ENCODE measurements around the gene PGAM2. TPM values are rescaled to one million over a fixed set of nuclear protein-coding genes. Genes with fewer than 3 reads are reported as not detected.

Gene PGAM2
- polyA plus RNA-seq, 3 donors: 0.13 TPM; not detected in 2

GRCh38 chr7:44112231-44112996 lies 47.0 kb upstream of the PGAM2 start:
- Mint-ChIP-seq H3K9me3 (peaks cover 0 to 8% (median 3%) of the 10 kb centered on the region in 7 donors), H3K27ac (no peak overlapping the region), H3K4me3 (no peak overlapping the region), H3K4me1 (no peaks in the 10 kb centered on the region), H3K27me3 (ENCODE audit: low read depth in 3 of 3) (peaks cover 0 to 2% (median under 1%) of the 10 kb centered on the region in 3 donors), H3K36me3 (peaks cover 10 to 37% of the 10 kb centered on the region in 2 donors)
- Histone ChIP-seq H3K4me3 (replicated peaks in 1 of 3; ENCODE audit: low read depth in 2 of 3, low read length in 3 of 3) (no peak overlapping the region), H2AFZ (ENCODE audit: insufficient read depth, low read depth, low read length, poor library complexity, severe bottlenecking) (no peak overlapping the region), H3K27me3 (ENCODE audit: control insufficient read depth in 2 of 2, insufficient read depth in 2 of 2, low read length in 2 of 2) (no peaks in the 10 kb centered on the region), H3K4me2 (replicated peaks; ENCODE audit: extremely low read depth, low read length, poor library complexity, severe bottlenecking) (no peak overlapping the region), H3K36me3 (replicated peaks in 1 of 2; ENCODE audit: control insufficient read depth in 1 of 2, insufficient read depth in 2 of 2, low read length in 2 of 2) (peaks cover 9 to 11% of the 10 kb centered on the region in 2 donors), H3K9me3 (replicated peaks in 1 of 2; ENCODE audit: control insufficient read depth in 1 of 2, insufficient read depth in 1 of 2, low read length in 2 of 2) (no peaks in the 10 kb centered on the region), H3K79me2 (ENCODE audit: insufficient read depth, low read length) (no peaks in the 10 kb centered on the region), H3K4me1 (ENCODE audit: control insufficient read depth in 1 of 2, insufficient read depth in 2 of 2, low read length in 2 of 2) (no peaks in the 10 kb centered on the region), H3K27ac (ENCODE audit: low read depth in 1 of 2, low read length in 2 of 2) (no peak overlapping the region), H3K9ac (ENCODE audit: insufficient read depth, low read length, poor library complexity, severe bottlenecking) (no peak overlapping the region), H4K20me1 (ENCODE audit: insufficient read depth, low read length) (no peaks in the 10 kb centered on the region)
- no peak for TF ChIP-seq CTCF (IDR thresholded peaks at IDR 0.05)
- no peak for DNase-seq
- 96% methylated on average over 35 of the region's 41 CpGs for WGBS (ENCODE audit: insufficient coverage)
- intact Hi-C loops (cut with micrococcal nuclease): no loop called here

- no peaks in the 10 kb centered on the region for H3K4me1 ChIP-seq (ENCODE audit: control insufficient read depth in 1 of 2, insufficient read depth in 2 of 2, low read length in 2 of 2)
- no peak for TF ChIP-seq CTCF (IDR thresholded peaks at IDR 0.05)
- no peaks in the 10 kb centered on the region for H3K9me3 ChIP-seq (replicated peaks in 1 of 2; ENCODE audit: control insufficient read depth in 1 of 2, insufficient read depth in 1 of 2, low read length in 2 of 2)
- no peak overlapping the region for H3K27ac ChIP-seq (ENCODE audit: low read depth in 1 of 2, low read length in 2 of 2)
- H3K27me3 ChIP-seq (ENCODE audit: control insufficient read depth in 2 of 2, insufficient read depth in 2 of 2, low read length in 2 of 2): no peaks in the 10 kb centered on the region
- peaks cover 0 to 8% (median 3%) of the 10 kb centered on the region in 7 donors for H3K9me3 Mint-ChIP-seq
- intact Hi-C loops (cut with micrococcal nuclease): no loop called here
- H3K36me3 ChIP-seq (replicated peaks in 1 of 2; ENCODE audit: control insufficient read depth in 1 of 2, insufficient read depth in 2 of 2, low read length in 2 of 2): peaks cover 5 to 8% of the 10 kb centered on the region in 2 donors
- WGBS (ENCODE audit: insufficient coverage): 95% methylated on average over 15 of the region's 16 CpGs
- H3K27ac Mint-ChIP-seq: no peak overlapping the region
- H4K20me1 ChIP-seq (ENCODE audit: insufficient read depth, low read length): no peaks in the 10 kb centered on the region
- H3K79me2 ChIP-seq (ENCODE audit: insufficient read depth, low read length): no peaks in the 10 kb centered on the region
- peaks cover 0 to 2% (median 2%) of the 10 kb centered on the region in 3 donors for H3K27me3 Mint-ChIP-seq (ENCODE audit: low read depth in 3 of 3)
- no peaks in the 10 kb centered on the region for H3K4me1 Mint-ChIP-seq
- no peak overlapping the region for H3K4me3 ChIP-seq (replicated peaks in 1 of 3; ENCODE audit: low read depth in 2 of 3, low read length in 3 of 3)
- H2AFZ ChIP-seq (ENCODE audit: insufficient read depth, low read depth, low read length, poor library complexity, severe bottlenecking): no peak overlapping the region
- DNase-seq: no peak
- no peak overlapping the region for H3K4me2 ChIP-seq (replicated peaks; ENCODE audit: extremely low read depth, low read length, poor library complexity, severe bottlenecking)
- H3K9ac ChIP-seq (ENCODE audit: insufficient read depth, low read length, poor library complexity, severe bottlenecking): no peak overlapping the region
- no peak overlapping the region for H3K4me3 Mint-ChIP-seq
- H3K36me3 Mint-ChIP-seq: peaks cover 10 to 31% of the 10 kb centered on the region in 2 donors
Observed at GRCh38 chr7:44111761-44112160, 46.4 kb upstream of the PGAM2 start.
